K562 (cell line): ENCODE measurements around the gene ODAD3. TPM values are rescaled to one million over a fixed set of nuclear protein-coding genes. Genes with fewer than 3 reads are reported as not detected.
A peak's percentile ranks its signal among the peaks of the same experiment; 100 is the strongest.

Experiments
- ATAC-seq: fragments of 200-7000 bp; cut with Tn5 transposase; 3 replicates; pipeline ENCODE4 v1.9.1; 2020; ENCODE audit warnings: moderate library complexity
- BruUV-seq: library from RNA; stranded (reverse); fragments of 400-500 nt; replicated peaks from 2 replicates; lab custom pipeline; 2021; lab: Mats Ljungman, UMichigan
- CTCF ChIA-PET: fragments of 300-600 bp; formaldehyde crosslinking; extraction: SDS; loops from one replicate; lab custom pipeline; 2021; ENCODE audit warnings: low intra/inter-chr PET ratio; lab: Yijun Ruan, JAX
- POLR2A ChIA-PET: fragments of 300-600, 350-650 bp; sonication (Branson Sonifier 250); formaldehyde crosslinking; extraction: SDS; loops from one replicate; lab custom pipeline; 2021; ENCODE audit warnings: antibody characterized with exemption, inconsistent platforms; lab: Yijun Ruan, JAX
- DNase-seq, 4 experiments: peaks; one replicate each; pipeline versions ENCODE4 v3.0.0 to v3.0.0-alpha.2; 2011 to 2018; ENCODE audit warnings: low spot score in 3 of 4, mixed read lengths in 3 of 4; ENCODE audit errors: extremely low read depth in 1 of 4
- FAIRE-seq: peaks from 2 replicates; lab custom pipeline; 2011; peaks lifted over from hg19 to GRCh38; lab: Jason Lieb, UNC
- H2AFZ ChIP-seq: 2 replicates; pipeline ENCODE4 v1.6.0; 2011; ENCODE audit warnings: low read depth, low read length, control low read depth, inconsistent platforms
- H3K27ac ChIP-seq: fragments of 200-600 bp; 3 replicates; pipeline ENCODE4 v1.8.0; 2011; ENCODE audit warnings: low read depth, mild to moderate bottlenecking, control low read depth, inconsistent platforms, low read length, moderate library complexity, mixed read lengths; ENCODE audit errors: extremely low read depth
- H3K27me3 ChIP-seq, 2 experiments: fragments of 300-600 bp in 1 of 2; 2 replicates in 1 of 2; 3 replicates in 1 of 2; pipeline versions ENCODE4 v1.6.0 to v1.8.0; 2011; ENCODE audit warnings: inconsistent platforms in 2 of 2, low read length in 2 of 2, mild to moderate bottlenecking in 1 of 2, mixed read lengths in 1 of 2, moderate library complexity in 1 of 2; ENCODE audit not compliant: control insufficient read depth in 2 of 2, insufficient read depth in 2 of 2
- H3K36me3 ChIP-seq: fragments of 300-600 bp; 3 replicates; pipeline ENCODE4 v1.8.0; 2011; ENCODE audit warnings: mild to moderate bottlenecking, low read length, inconsistent platforms; ENCODE audit not compliant: control insufficient read depth, insufficient read depth
- H3K4me1 ChIP-seq, 2 experiments: fragments of 200-600 bp in 1 of 2; replicated peaks in 1 of 2; 2 replicates in 1 of 2; 3 replicates in 1 of 2; pipeline versions ENCODE4 v1.5.1 to v1.8.0; 2011; ENCODE audit warnings: inconsistent platforms in 2 of 2, low read length in 2 of 2, mild to moderate bottlenecking in 1 of 2, mixed read lengths in 1 of 2, moderate library complexity in 1 of 2; ENCODE audit not compliant: control insufficient read depth in 2 of 2, insufficient read depth in 2 of 2
- H3K4me2 ChIP-seq: 2 replicates; pipeline ENCODE4 v1.6.1; 2011; ENCODE audit warnings: low read length, control low read depth, inconsistent platforms, mixed read lengths; ENCODE audit not compliant: insufficient read depth
- H3K4me3 ChIP-seq: fragments of 200-600 bp; sonication (generic), shearing (Covaris generic); 2 replicates; pipeline ENCODE4 v1.5.1; 2016; ENCODE audit warnings: control low read depth, inconsistent platforms
- H3K79me2 ChIP-seq: fragments of 200-600 bp; 3 replicates; pipeline ENCODE4 v1.8.0; 2011; ENCODE audit warnings: low read length, inconsistent platforms; ENCODE audit not compliant: control insufficient read depth, insufficient read depth
- H3K9ac ChIP-seq, 2 experiments: 2 replicates each; pipeline versions ENCODE4 v1.6.0 to v1.6.1; 2011; ENCODE audit warnings: low read depth in 2 of 2, low read length in 2 of 2, control low read depth in 1 of 2, inconsistent platforms in 1 of 2, mild to moderate bottlenecking in 1 of 2, mixed read lengths in 1 of 2; ENCODE audit not compliant: insufficient read depth in 1 of 2
- H3K9me1 ChIP-seq: one replicate; pipeline ENCODE4 v1.6.0; 2011; ENCODE audit warnings: inconsistent platforms, mild to moderate bottlenecking, low read length, moderate library complexity; ENCODE audit not compliant: control insufficient read depth, insufficient read depth
- H3K9me3 ChIP-seq: replicated peaks from 2 replicates; pipeline ENCODE4 v1.5.1; 2011; ENCODE audit warnings: low read depth, low read length, inconsistent platforms; ENCODE audit not compliant: control insufficient read depth, insufficient read depth
- H4K20me1 ChIP-seq: replicated peaks from 2 replicates; pipeline ENCODE4 v1.6.1; 2011; ENCODE audit warnings: low read length, inconsistent platforms, mixed read lengths; ENCODE audit not compliant: control insufficient read depth, insufficient read depth
- EP400 ChIP-seq: fragments of 450-650 bp; IDR thresholded peaks from 2 replicates; pipeline ENCODE4 v1.6.1; 2017; ENCODE audit warnings: antibody characterized with exemption, mild to moderate bottlenecking, moderate library complexity
- NR0B1 ChIP-seq: fragments of 450-650 bp; IDR thresholded peaks from one replicate; pipeline ENCODE4 v1.6.1; 2018; ENCODE audit warnings: mild to moderate bottlenecking, moderate library complexity; ENCODE audit not compliant: partially characterized antibody
- PHF20 ChIP-seq: fragments of 450-650 bp; IDR thresholded peaks from 2 replicates; pipeline ENCODE4 v1.6.1; 2018; ENCODE audit not compliant: partially characterized antibody
- XRCC5 ChIP-seq: fragments of 200-400 bp; formaldehyde crosslinking; IDR thresholded peaks from 2 replicates; pipeline ENCODE4 v1.6.1; 2017; ENCODE audit warnings: low read depth, mild to moderate bottlenecking, low read length
- WGBS: fragments of 100-300 bp; shearing (Covaris generic); methylation state at CpG from one replicate; pipeline ENCODE4 v1.1.6; 2016; ENCODE audit warnings: low coverage, mixed read lengths; ENCODE audit not compliant: insufficient coverage; ENCODE audit errors: missing lambda C conversion rate; 5-methylcytosine and 5-hydroxymethylcytosine counted together
- in situ Hi-C: fragments of 300-500 bp; cut with MboI; formaldehyde crosslinking; loops from 4 replicates; pipeline ENCODE4 v1.15.0; 2018; ENCODE audit warnings: inconsistent platforms, mixed read lengths
- intact Hi-C: fragments of 100-400 bp; cut with micrococcal nuclease; formaldehyde crosslinking; loops from 2 replicates; pipeline ENCODE4 v1.14.2; 2022
- polyA plus RNA-seq, 8 experiments: library from polyadenylated mRNA; depleted of rRNA in 4 of 8; stranded (reverse) in 5 of 8; unstranded in 3 of 8; fragments of >200 nt; fragmentation: Nextera tagmentation in 2 of 8; fragmentation: Illumina TruSeq in 1 of 8; extraction: Ambion mirVana in 2 of 8; extraction: Trizol in 1 of 8; gene quantifications; 2 replicates each; pipeline versions ENCODE4 v1.2.1 to v1.2.3, GENCODE V29; 2011 to 2014; ENCODE audit warnings: inconsistent platforms in 1 of 8, missing spikeins in 1 of 8
- total RNA-seq, 7 experiments: library from RNA; depleted of rRNA in 6 of 7; stranded (reverse); fragments of >200 nt in 6 of 7; fragmentation: Illumina TruSeq in 2 of 7; extraction: Trizol in 2 of 7; gene quantifications; 2 replicates each; pipeline versions ENCODE4 v1.2.1 to v1.2.3, GENCODE V29; 2011 to 2021; ENCODE audit warnings: low replicate concordance in 1 of 7
- TF ChIP-seq, protein P1 (sequence below): fragments of 450-650 bp; IDR thresholded peaks from 2 replicates; pipeline ENCODE4 v1.7.1; 2018; ENCODE audit warnings: mild to moderate bottlenecking, low read depth; ENCODE audit not compliant: partially characterized antibody

ODAD3 gene
- total and polyA plus RNA-seq, 9 of the 15 experiments (the other 6 are each of a cell fraction or from before 2014, with no cell fraction given): 0.07 to 0.72 (median 0.14) TPM; not detected in 2

DNA sequence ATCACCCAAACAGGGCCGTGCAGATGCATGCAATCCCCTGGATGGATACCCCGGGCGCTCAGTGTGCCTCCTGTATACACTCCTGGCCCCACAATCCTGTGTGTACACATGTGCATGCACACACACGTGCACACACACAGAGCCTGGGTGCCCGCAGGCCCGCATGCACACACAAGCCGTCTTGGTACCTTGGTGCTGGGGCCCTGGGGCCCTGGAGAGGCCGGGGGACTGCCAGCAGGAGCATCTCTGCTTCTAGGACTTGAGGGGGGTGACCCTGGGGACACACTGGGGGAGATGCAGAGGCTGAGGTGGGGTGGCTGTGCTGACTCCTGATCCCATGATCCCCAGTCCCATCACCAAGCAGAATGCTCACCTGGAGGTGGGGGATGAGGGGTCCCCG is 35.3 kb downstream of the ODAD3 start (continued):
- no peak for TF ChIP-seq PHF20

DNA sequence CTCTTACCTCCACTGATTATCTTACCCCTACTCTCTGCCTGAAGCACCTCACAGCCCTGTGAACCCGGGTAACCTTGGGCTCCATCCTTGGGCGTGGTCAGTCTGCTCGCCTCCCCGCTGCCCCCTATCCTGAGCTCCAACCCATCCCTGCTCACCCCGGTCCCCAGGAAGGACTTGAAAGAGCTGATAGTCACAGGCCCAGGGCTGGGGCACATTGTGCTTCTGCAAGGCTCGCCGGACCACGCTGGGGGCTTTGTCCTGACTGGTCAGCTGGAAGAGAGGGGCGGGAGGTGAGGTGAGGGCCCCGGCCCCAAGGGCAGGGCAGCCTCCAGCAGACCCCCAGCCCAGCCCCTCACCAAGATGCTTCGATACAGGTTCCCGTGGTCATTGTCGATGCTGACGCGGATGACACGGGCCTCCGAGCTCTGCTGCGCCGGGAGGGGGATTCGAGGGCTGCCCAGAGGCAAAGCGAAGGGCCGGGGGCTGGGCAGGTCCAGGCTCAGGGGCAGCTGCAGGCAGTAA is 37.8 kb downstream of the ODAD3 start:
- Histone ChIP-seq H3K27ac (no peak overlapping the region), H3K4me1 (peaks cover 0 to 13% of the 10 kb centered on the region in 2 experiments; a peak in 3 of 5 replicates), H3K4me2 (no peak overlapping the region), H4K20me1 (no peaks in the 10 kb centered on the region), H3K9me3 (no peaks in the 10 kb centered on the region), H2AFZ (no peak overlapping the region), H3K79me2 (no peaks in the 10 kb centered on the region), H3K4me3 (no peak overlapping the region), H3K36me3 (no peaks in the 10 kb centered on the region), H3K27me3 (no peaks in the 10 kb centered on the region), H3K9ac (no peak overlapping the region), H3K9me1 (no peaks in the 10 kb centered on the region)
- ChIA-PET POLR2A (interaction anchor here (0.9 kb wide), 1 partner anchor 9 kb away, joined by 3 read pairs; no protein-coding TSS in a partner anchor), CTCF (no interaction called here)
- BruUV-seq: no TSS peak
- WGBS: 51% methylated on average over 22 of the region's 22 CpGs
- FAIRE-seq (no peak), DNase-seq (no peak), ATAC-seq (peak; percentile 42; the same call in 2 of the 3 replicates)
- intact Hi-C loops: no loop called here
- no peak for TF ChIP-seq XRCC5
- TF ChIP-seq EP400: no peak
- TF ChIP-seq, protein P1, sequence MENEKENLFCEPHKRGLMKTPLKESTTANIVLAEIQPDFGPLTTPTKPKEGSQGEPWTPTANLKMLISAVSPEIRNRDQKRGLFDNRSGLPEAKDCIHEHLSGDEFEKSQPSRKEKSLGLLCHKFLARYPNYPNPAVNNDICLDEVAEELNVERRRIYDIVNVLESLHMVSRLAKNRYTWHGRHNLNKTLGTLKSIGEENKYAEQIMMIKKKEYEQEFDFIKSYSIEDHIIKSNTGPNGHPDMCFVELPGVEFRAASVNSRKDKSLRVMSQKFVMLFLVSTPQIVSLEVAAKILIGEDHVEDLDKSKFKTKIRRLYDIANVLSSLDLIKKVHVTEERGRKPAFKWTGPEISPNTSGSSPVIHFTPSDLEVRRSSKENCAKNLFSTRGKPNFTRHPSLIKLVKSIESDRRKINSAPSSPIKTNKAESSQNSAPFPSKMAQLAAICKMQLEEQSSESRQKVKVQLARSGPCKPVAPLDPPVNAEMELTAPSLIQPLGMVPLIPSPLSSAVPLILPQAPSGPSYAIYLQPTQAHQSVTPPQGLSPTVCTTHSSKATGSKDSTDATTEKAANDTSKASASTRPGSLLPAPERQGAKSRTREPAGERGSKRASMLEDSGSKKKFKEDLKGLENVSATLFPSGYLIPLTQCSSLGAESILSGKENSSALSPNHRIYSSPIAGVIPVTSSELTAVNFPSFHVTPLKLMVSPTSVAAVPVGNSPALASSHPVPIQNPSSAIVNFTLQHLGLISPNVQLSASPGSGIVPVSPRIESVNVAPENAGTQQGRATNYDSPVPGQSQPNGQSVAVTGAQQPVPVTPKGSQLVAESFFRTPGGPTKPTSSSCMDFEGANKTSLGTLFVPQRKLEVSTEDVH: no peak
- TF ChIP-seq NR0B1: no peak
- in situ Hi-C loops: no loop called here
